ENCODE data around the gene DENND4C. TPM values are rescaled to one million over a fixed set of nuclear protein-coding genes. Genes with fewer than 3 reads are reported as not detected.

Gene DENND4C
- total RNA-seq, 2 donors from 2014 or later = 81.1 to 88.2 TPM

- no peaks in the 10 kb centered on the region for H3K27me3 ChIP-seq (replicated peaks; ENCODE audit: insufficient read depth)
- DNase-seq (ENCODE audit: low spot score) (no peak), ATAC-seq (ENCODE audit: insufficient number of reproducible peaks, low FRiP score, low read depth) (no peak)
- H3K9me3 ChIP-seq = no peaks in the 10 kb centered on the region
- no peaks in the 10 kb centered on the region for H3K4me1 ChIP-seq (ENCODE audit: control insufficient read depth in 1 of 2, low read depth in 2 of 2)
- no peak for TF ChIP-seq CTCF (IDR thresholded peaks at IDR 0.05)
- peaks cover 16% of the 10 kb centered on the region for H3K36me3 ChIP-seq
- no peak overlapping the region for H3K4me3 ChIP-seq
- H3K27ac ChIP-seq = no peak overlapping the region
Measured at GRCh38 chr9:19369107-19369506, 138.6 kb downstream of the DENND4C start.

- H3K36me3 ChIP-seq = peaks cover 32% of the 10 kb centered on the region
- H3K9me3 ChIP-seq = no peaks in the 10 kb centered on the region
- H3K4me3 ChIP-seq = no peak overlapping the region
- no peak overlapping the region for H3K27ac ChIP-seq
- H3K4me1 ChIP-seq (ENCODE audit: control insufficient read depth in 1 of 2, low read depth in 2 of 2) = peaks cover 0 to 2% of the 10 kb centered on the region in 2 donors
- ATAC-seq (ENCODE audit: insufficient number of reproducible peaks, low FRiP score, low read depth) (no peak), DNase-seq (ENCODE audit: low spot score) (no peak)
- H3K27me3 ChIP-seq (replicated peaks; ENCODE audit: insufficient read depth) = no peaks in the 10 kb centered on the region
- TF ChIP-seq CTCF (IDR thresholded peaks at IDR 0.05) = no peak
Measured at GRCh38 chr9:19371942-19372341, 141.4 kb downstream of the DENND4C start.

- Histone ChIP-seq H3K36me3 (peaks cover 38% of the 10 kb centered on the region), H3K4me1 (ENCODE audit: control insufficient read depth in 1 of 2, low read depth in 2 of 2) (peaks cover under 1 to 8% of the 10 kb centered on the region in 2 donors), H3K9me3 (no peaks in the 10 kb centered on the region), H3K27me3 (replicated peaks; ENCODE audit: insufficient read depth) (no peaks in the 10 kb centered on the region), H3K4me3 (no peak overlapping the region), H3K27ac (no peak overlapping the region)
- ATAC-seq (ENCODE audit: insufficient number of reproducible peaks, low FRiP score, low read depth) (no peak), DNase-seq (ENCODE audit: low spot score) (no peak)
- no peak for TF ChIP-seq CTCF (IDR thresholded peaks at IDR 0.05)
Measured at GRCh38 chr9:19372567-19372966, 142.1 kb downstream of the DENND4C start.

GRCh38 chr9:19373527-19373926 is 143.0 kb downstream of the DENND4C start:
- DNase-seq (ENCODE audit: low spot score) (no peak), ATAC-seq (ENCODE audit: insufficient number of reproducible peaks, low FRiP score, low read depth) (no peak)
- Histone ChIP-seq H3K27me3 (replicated peaks; ENCODE audit: insufficient read depth) (no peaks in the 10 kb centered on the region), H3K36me3 (peaks cover 46% of the 10 kb centered on the region), H3K4me3 (no peak overlapping the region), H3K9me3 (no peaks in the 10 kb centered on the region), H3K4me1 (ENCODE audit: control insufficient read depth in 1 of 2, low read depth in 2 of 2) (peaks cover 10 to 18% of the 10 kb centered on the region in 2 donors), H3K27ac (no peak overlapping the region)
- TF ChIP-seq CTCF (IDR thresholded peaks at IDR 0.05) = no peak

GRCh38 chr9:19375538-19375937 is 145.0 kb downstream of the DENND4C start:
- no peaks in the 10 kb centered on the region for H3K27me3 ChIP-seq (replicated peaks; ENCODE audit: insufficient read depth)
- no peak for ATAC-seq (ENCODE audit: insufficient number of reproducible peaks, low FRiP score, low read depth)
- no peaks in the 10 kb centered on the region for H3K9me3 ChIP-seq
- no peak for DNase-seq (ENCODE audit: low spot score)
- peaks cover 14 to 28% of the 10 kb centered on the region in 2 donors for H3K4me1 ChIP-seq (ENCODE audit: control insufficient read depth in 1 of 2, low read depth in 2 of 2)
- TF ChIP-seq CTCF (IDR thresholded peaks at IDR 0.05) = no peak
- peaks cover 36% of the 10 kb centered on the region for H3K36me3 ChIP-seq
- no peak overlapping the region for H3K27ac ChIP-seq
- no peak overlapping the region for H3K4me3 ChIP-seq

All from thoracic aorta (tissue), 2 donors.